Keratinocyte (primary cell): Measurements from ENCODE around the gene NME9. TPM values are rescaled to one million over a fixed set of nuclear protein-coding genes. Genes with fewer than 3 reads are reported as not detected.

Experiments
- DNase-seq: peaks from one replicate; pipeline ENCODE4 v3.0.0-alpha.2; 2011; ENCODE audit warnings: low read depth, missing footprints, low spot score
- FAIRE-seq: peaks from 2 replicates; lab custom pipeline; 2011; peaks lifted over from hg19 to GRCh38; lab: Jason Lieb, UNC
- H2AFZ ChIP-seq: 2 replicates; pipeline ENCODE4 v1.6.0; 2012; ENCODE audit warnings: low read length, control low read depth, inconsistent platforms; ENCODE audit not compliant: control insufficient read depth
- H3K27ac ChIP-seq: 2 replicates; pipeline ENCODE4 v1.5.1; 2011; ENCODE audit warnings: low read length; ENCODE audit not compliant: control insufficient read depth, insufficient read depth
- H3K27me3 ChIP-seq: 3 replicates; pipeline ENCODE4 v1.6.0; 2011; ENCODE audit warnings: low read length; ENCODE audit not compliant: control insufficient read depth, insufficient read depth; ENCODE audit errors: extremely low read depth
- H3K36me3 ChIP-seq, 2 experiments: 2 replicates in 1 of 2; 3 replicates in 1 of 2; pipeline ENCODE4 v1.5.1; 2011; ENCODE audit warnings: low read length in 2 of 2, mild to moderate bottlenecking in 1 of 2; ENCODE audit not compliant: control insufficient read depth in 2 of 2, insufficient read depth in 2 of 2; ENCODE audit errors: extremely low read depth in 1 of 2
- H3K4me1 ChIP-seq: 3 replicates; pipeline ENCODE4 v1.5.1; 2011; ENCODE audit warnings: low read length; ENCODE audit not compliant: control insufficient read depth, insufficient read depth; ENCODE audit errors: extremely low read depth
- H3K4me2 ChIP-seq: 3 replicates; pipeline ENCODE4 v1.6.0; 2011; ENCODE audit warnings: low read depth, low read length; ENCODE audit not compliant: control insufficient read depth, insufficient read depth; ENCODE audit errors: extremely low read depth
- H3K4me3 ChIP-seq, 3 experiments: fragments of 200-600 bp in 1 of 3; sonication (generic) in 1 of 3; 2 replicates in 2 of 3; 3 replicates in 1 of 3; pipeline ENCODE4 v1.5.1; 2011 to 2016; ENCODE audit warnings: low read length in 3 of 3, mild to moderate bottlenecking in 3 of 3, control low read depth in 2 of 3, inconsistent platforms in 1 of 3, low read depth in 1 of 3, mixed read lengths in 1 of 3, mixed run types in 1 of 3, moderate library complexity in 1 of 3; ENCODE audit not compliant: control insufficient read depth in 2 of 3, insufficient read depth in 2 of 3; ENCODE audit errors: extremely low read depth in 1 of 3
- H3K79me2 ChIP-seq: 2 replicates; pipeline ENCODE4 v1.6.0; 2012; ENCODE audit warnings: low read length; ENCODE audit not compliant: control insufficient read depth, insufficient read depth
- H3K9ac ChIP-seq: 3 replicates; pipeline ENCODE4 v1.6.0; 2011; ENCODE audit warnings: low read length; ENCODE audit not compliant: control insufficient read depth, insufficient read depth; ENCODE audit errors: extremely low read depth
- H3K9me1 ChIP-seq: 3 replicates; pipeline ENCODE4 v1.6.0; 2011; ENCODE audit warnings: low read length; ENCODE audit not compliant: control insufficient read depth, insufficient read depth; ENCODE audit errors: extremely low read depth
- H3K9me3 ChIP-seq: 2 replicates; pipeline ENCODE4 v1.5.1; 2012; ENCODE audit warnings: low read depth, low read length; ENCODE audit not compliant: control insufficient read depth
- H4K20me1 ChIP-seq: 3 replicates; pipeline ENCODE4 v1.6.0; 2011; ENCODE audit warnings: low read length; ENCODE audit not compliant: control insufficient read depth, insufficient read depth; ENCODE audit errors: extremely low read depth
- CTCF ChIP-seq, 3 experiments: IDR thresholded peaks in 1 of 3; conservative IDR thresholded peaks in 1 of 3; optimal IDR thresholded peaks in 1 of 3; 2 replicates in 2 of 3; 3 replicates in 1 of 3; pipeline versions ENCODE3 to v1.5.1; 2011; ENCODE audit warnings: low read length in 3 of 3, mild to moderate bottlenecking in 3 of 3, moderate library complexity in 2 of 3, control low read depth in 1 of 3, inconsistent platforms in 1 of 3; ENCODE audit not compliant: insufficient read depth in 2 of 3; ENCODE audit errors: extremely low read depth in 1 of 3
- EZH2 ChIP-seq: IDR thresholded peaks from one replicate; pipeline ENCODE4 v1.6.1; 2012; ENCODE audit warnings: inconsistent platforms, mild to moderate bottlenecking, low read length, moderate library complexity
- dilution Hi-C: fragments of 300-500 bp; cut with MboI; formaldehyde crosslinking; loops from one replicate; pipeline ENCODE4 v1.7.0; 2020; ENCODE audit warnings: low sequenced_read_pairs; ENCODE audit not compliant: extremely low pct_ligation_motif_present
- polyA plus RNA-seq, 5 experiments: library from polyadenylated mRNA; depleted of rRNA in 3 of 5; stranded (reverse) in 3 of 5; stranded (forward) in 1 of 5; unstranded in 1 of 5; fragments of >200 nt; gene quantifications; 1 replicate in 1 of 5; 2 replicates in 3 of 5; 3 replicates in 1 of 5; pipeline versions ENCODE4 v1.2.1 to v1.2.3, GENCODE V29; 2011 to 2012; ENCODE audit warnings: missing spikeins in 2 of 5, low read depth in 1 of 5, low replicate concordance in 1 of 5

The NME9 gene
- polyA plus RNA-seq, 1 donor (not counting 4 experiments of a cell fraction or from before 2014, with no cell fraction given) = 0.05 TPM

- H2AFZ ChIP-seq = no peak overlapping the region
- TF ChIP-seq CTCF (optimal IDR thresholded peaks at IDR 0.05 in 1 of 3, IDR thresholded peaks at IDR 0.05 in 1 of 3, conservative IDR thresholded peaks at IDR 0.05 in 1 of 3; ENCODE audit: extremely low read depth in 1 of 3, insufficient read depth in 2 of 3, low read length in 3 of 3) = no peak
- H3K79me2 ChIP-seq = no peaks in the 10 kb centered on the region
- no peaks in the 10 kb centered on the region for H4K20me1 ChIP-seq
- no peaks in the 10 kb centered on the region for H3K9me3 ChIP-seq
- no peak overlapping the region for H3K27ac ChIP-seq
- H3K4me3 ChIP-seq = no peak overlapping the region
- DNase-seq (no peak), FAIRE-seq (no peak)
- H3K4me2 ChIP-seq = no peak overlapping the region
- H3K36me3 ChIP-seq = no peaks in the 10 kb centered on the region
- no peaks in the 10 kb centered on the region for H3K9me1 ChIP-seq
- dilution Hi-C loops = no loop called here
- no peaks in the 10 kb centered on the region for H3K27me3 ChIP-seq
- no peak overlapping the region for H3K9ac ChIP-seq
- peaks cover 2% of the 10 kb centered on the region for H3K4me1 ChIP-seq
Observed at GRCh38 chr3:138376663-138377062, 47.0 kb upstream of the NME9 start.

GRCh38 chr3:138375447-138375846 lies 45.8 kb upstream of the NME9 start:
- no peaks in the 10 kb centered on the region for H3K4me1 ChIP-seq
- H3K9me1 ChIP-seq = no peaks in the 10 kb centered on the region
- H3K79me2 ChIP-seq = no peaks in the 10 kb centered on the region
- dilution Hi-C loops = no loop called here
- no peak for TF ChIP-seq CTCF (optimal IDR thresholded peaks at IDR 0.05 in 1 of 3, IDR thresholded peaks at IDR 0.05 in 1 of 3, conservative IDR thresholded peaks at IDR 0.05 in 1 of 3; ENCODE audit: extremely low read depth in 1 of 3, insufficient read depth in 2 of 3, low read length in 3 of 3)
- TF ChIP-seq EZH2 = no peak
- no peaks in the 10 kb centered on the region for H3K9me3 ChIP-seq
- no peaks in the 10 kb centered on the region for H3K27me3 ChIP-seq
- no peak overlapping the region for H3K4me3 ChIP-seq
- no peaks in the 10 kb centered on the region for H3K36me3 ChIP-seq
- H2AFZ ChIP-seq = no peak overlapping the region
- H3K9ac ChIP-seq = no peak overlapping the region
- FAIRE-seq (no peak), DNase-seq (no peak)
- H4K20me1 ChIP-seq = no peaks in the 10 kb centered on the region
- no peak overlapping the region for H3K4me2 ChIP-seq
- H3K27ac ChIP-seq = no peak overlapping the region
